GM19438 (cell line): ENCODE measurements around the gene SUDS3.
"Not testable (repeated sequence)": the region's sequence is repeated elsewhere in the genome, so short reads cannot be mapped to it uniquely, and the experiment has no call there.

ENCODE experiments used
- ATAC-seq: cut with Tn5 transposase; IDR thresholded peaks from one replicate; pipeline ENCODE4 v1.9.1; 2021; ENCODE audit warnings: low read depth; ENCODE audit not compliant: unreplicated experiment

The SUDS3 gene

DNA sequence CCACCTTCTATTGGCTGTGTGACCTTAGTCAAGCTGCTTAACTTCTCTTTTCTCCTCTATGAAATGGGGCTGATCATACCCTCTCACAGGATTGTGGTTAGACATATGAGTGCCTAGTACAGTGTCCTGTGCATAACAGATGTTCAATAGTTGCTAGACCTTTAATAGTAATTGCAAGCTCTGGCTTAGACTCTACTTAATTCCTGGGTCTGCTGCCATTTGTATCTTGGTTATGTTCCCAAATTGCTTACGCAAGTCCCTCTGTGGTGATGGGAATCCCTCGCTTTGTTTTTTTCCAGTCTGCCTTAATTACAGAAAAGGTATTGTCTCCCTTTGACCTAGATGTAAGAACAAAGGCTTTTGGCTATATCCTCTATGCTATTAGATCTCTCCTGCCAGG lies 15.1 kb downstream of the SUDS3 start:
- no peak for ATAC-seq

DNA sequence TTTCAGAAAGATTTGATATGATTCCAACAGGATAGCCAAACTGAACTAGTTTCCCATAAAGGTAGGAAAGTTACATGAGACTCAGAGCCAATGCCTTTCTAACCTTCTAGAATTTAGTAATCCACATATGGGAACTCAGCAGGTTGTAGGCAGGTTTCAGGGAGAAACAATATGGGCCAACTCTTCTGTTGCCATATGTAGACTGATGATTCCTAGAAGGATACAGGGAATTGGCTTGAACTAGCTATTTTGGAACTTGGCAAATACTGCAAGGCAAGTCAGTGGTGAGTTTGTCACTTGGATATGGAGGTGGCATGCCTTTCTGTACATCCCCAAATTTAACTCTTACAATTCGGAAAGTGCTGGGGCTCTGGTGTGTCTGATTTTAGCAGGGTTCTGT lies 15.5 kb downstream of the SUDS3 start:
- no peak for ATAC-seq

- ATAC-seq, result no peak
Measured at GRCh38 chr12:118397708-118398440, 21.5 kb downstream of the SUDS3 start.

- no peak for ATAC-seq
Measured at GRCh38 chr12:118398524-118398923, 22.2 kb downstream of the SUDS3 start.

- no peak for ATAC-seq
Measured at GRCh38 chr12:118398940-118399339, 22.6 kb downstream of the SUDS3 start.

- no peak for ATAC-seq
Measured at GRCh38 chr12:118402251-118402650, 25.9 kb downstream of the SUDS3 start.

DNA sequence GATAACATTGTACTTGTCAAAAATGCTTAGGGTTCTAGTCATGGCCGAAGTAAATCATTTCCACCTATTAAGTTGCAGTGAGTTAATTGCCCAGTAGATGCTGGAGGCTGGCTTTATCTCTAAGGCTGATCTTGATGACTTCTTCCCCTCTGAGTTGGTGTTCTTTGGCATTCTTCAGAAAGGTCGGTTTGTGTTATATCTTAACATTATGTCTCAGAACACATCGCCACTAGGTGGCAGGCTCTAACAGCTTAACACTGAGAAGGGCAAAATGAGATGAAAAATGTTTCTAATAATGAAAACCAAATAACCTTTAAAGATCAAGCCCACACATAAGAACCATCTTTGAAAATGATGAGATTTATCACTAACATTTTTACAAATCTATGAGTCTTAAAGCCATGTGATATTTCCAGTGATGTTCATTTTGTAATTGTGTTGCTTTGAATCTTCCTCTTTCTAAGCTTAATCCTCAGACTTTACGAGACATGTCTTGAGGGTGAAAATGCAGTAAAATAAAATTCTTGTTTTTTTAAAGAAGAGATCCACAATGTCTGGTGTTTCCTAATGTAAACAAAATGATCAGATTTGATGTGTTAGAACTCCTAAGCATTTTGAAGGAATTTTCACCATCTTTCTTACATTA lies 28.6 kb downstream of the SUDS3 start:
- no peak for ATAC-seq

DNA sequence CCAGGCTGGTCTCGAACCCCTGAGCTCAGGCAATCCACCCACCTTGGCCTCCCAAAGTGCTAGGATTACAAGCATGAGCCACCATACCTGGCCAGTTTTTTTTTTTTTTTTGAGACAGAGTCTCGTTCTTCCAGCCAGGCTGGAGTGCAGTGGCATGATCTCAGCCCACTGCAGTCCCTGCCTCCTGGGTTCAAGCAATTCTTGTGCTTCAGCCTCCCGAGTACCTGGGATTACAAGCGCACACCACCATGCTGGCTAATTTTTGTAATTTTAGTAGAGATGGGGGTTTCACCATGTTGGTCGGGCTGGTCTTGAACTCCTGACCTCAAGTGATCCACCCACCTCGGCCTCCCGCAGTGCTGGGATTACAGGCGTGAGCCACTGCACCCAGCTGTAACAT lies 31.9 kb downstream of the SUDS3 start:
- not testable (repeated sequence) for ATAC-seq

- ATAC-seq, result no peak
Measured at GRCh38 chr12:118409834-118410233, 33.5 kb downstream of the SUDS3 start.

DNA sequence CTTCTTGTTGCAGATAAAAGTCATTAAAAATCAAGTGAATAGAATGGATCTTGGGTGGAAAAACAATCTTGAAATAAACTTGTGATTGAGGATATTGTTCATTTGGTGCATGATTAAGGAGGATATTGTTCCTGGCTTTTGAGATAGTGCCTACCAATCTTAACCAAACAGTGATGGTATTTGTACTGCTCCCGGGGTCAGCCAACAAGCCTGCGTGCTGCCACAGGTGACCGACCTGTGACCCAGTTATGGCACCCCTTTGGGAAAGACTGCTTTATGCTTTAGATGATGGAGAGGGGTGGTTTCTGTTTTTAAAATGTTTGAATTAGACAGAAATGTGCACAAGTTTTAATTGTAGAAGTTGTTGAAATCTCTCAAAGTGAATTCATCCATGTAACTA lies 41.6 kb downstream of the SUDS3 start:
- ATAC-seq, result no peak

DNA sequence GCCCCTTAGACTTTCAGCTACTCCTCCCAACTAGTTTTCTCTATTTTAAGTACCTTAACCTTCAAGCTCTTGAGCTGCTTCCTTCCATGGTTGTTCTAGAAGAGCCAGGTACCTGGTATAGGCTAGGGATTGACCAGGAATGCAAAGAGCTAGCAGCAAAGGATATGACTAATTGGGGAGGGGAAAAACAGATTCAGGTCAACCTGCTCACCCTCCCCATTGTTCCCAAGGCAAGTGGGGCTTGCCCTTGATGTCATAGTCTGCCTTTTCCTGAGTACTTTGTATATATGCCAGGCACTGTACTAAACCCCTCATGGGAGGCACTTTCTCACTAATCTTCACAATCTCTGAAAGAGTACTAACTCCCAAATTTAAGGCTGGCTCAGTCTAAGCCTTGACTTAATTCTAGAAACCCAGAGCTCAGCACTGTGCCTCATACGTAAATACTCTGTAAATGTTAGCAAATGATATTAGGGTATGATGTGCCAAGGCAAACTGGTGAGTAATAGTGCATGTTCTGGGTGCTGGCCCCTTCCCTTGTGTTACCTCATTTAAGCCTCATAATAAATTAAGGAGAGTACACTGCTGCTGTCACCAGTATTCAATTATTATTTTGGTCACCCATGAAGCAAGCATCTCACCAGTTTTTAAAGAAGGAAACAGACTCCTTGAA lies 42.2 kb downstream of the SUDS3 start:
- no peak for ATAC-seq

GRCh38 chr12:118420673-118421072 lies 44.3 kb downstream of the SUDS3 start:
- no peak for ATAC-seq

GRCh38 chr12:118424884-118425283 lies 48.5 kb downstream of the SUDS3 start:
- ATAC-seq, result no peak

GRCh38 chr12:118425364-118425763 lies 49.0 kb downstream of the SUDS3 start:
- no peak for ATAC-seq

DNA sequence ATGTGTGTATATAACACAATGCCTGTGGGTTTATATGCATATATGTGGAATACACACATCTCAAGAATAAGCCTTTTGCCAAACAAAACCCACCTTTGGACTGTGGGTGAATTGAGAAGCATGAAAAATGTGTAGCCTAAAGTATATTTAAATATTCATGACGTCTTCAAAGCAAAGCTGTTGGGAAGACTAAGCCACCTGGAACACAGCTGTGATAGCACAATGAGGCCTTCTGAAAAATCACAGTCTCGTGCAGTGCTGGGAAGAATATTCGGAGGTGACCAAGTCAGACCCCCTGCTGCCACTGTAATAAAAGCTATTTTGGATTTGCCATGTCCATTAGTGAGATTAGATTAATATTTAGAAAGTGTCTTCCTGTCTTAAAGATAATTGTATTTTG lies 51.5 kb downstream of the SUDS3 start:
- ATAC-seq, result no peak

DNA sequence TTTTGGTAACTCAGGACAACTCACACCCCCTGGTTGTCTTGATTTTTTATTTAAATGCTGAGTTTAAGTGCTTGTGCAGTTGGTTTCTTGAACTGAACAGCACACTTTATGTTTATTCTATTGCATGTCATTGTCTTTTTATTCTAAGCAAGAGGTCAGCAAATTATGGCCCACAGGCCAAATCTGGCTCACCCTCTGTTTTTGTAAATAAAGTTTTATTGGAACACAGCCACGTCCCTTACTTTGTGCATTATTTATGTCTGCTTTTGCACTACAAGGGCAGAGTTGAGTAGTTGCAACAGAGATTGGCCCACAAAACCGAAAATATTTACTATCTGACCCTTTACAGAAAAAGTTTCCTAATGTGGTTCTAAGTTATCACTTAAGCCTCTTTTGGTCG lies 52.3 kb downstream of the SUDS3 start:
- ATAC-seq, result no peak

DNA sequence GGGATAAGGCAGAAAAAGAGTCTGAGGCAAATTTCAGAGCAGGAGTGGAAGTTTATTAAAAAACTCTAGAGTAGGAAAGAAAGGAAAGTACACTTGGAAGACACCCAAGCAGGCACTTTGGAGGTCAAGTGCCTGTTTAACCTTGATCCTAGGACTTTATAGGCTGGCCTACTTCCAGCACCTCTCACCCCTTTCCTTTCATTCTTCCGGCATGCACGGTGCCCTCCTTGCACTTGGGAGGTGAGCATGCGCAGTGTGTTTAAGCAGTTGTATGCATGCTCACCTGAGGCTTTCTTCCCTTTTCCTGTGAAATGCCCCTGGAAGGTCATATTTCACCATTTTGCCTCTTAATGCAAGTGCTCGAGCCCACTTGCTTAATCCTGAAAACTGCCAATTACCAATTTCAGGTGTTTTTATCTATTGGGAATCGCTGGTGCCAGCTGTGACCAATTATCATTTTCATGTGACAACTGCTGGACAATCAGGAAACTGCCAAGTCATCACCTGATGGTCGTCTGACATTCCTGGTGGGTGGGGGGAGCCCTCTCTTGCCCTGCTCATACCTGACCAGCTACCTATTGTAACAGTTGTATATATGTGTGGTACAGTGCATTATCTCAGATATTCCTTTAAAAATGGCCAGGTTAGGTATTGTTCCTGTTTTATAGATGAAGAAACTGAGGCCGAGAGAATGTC lies 53.5 kb downstream of the SUDS3 start:
- no peak for ATAC-seq

DNA sequence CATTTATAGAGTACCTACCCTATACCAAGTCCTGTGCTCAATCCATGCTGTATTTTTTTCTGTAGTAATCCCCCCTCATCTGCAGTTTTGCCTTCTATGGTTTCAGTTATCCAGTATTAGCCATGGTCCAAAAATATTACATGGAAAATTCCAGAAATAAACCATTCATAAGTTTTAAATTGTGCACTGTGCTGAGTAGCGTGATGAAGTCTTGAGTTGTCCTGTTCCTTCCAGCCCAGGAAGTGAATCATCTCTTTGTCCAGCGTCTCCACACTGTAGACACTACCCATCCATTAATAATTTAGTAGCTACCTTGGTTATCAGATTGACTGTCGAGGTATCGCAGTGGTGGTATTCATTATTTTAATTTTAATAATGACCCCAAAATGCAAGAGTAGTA lies 54.2 kb downstream of the SUDS3 start:
- ATAC-seq, result no peak

DNA sequence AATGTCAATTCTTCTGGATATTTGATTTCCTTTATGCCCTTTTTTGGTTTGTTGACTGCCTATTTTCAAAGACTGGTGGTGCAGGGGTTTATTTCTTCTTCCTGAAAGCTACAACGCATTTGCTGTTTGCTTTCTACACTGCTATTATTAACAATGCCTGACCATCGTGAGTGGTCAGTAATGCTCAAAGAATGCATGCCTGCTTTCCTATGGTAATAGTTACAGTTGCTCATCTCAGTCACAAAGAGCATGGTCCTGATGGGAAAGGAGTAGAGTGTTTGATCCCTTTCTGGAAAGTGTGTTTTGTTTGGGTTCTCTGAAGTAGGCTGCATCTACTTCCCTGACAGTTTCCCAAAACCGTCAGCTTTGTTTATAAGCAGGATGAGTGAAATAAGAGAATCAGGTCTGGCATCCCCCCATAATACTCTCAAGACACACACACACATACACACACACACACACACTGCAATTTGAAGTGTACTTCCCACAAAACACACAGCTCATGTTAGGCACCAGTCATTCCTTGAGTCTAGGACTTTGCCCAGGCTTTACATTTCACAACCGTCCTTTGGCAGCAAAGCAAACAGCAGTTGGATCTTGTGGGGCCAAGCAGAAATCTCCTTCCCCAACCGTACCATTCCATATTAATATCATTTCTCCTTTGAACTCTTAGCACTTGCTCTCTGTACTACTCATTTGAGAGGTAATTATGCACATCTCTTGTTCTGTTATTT lies 56.6 kb downstream of the SUDS3 start:
- ATAC-seq, result no peak

DNA sequence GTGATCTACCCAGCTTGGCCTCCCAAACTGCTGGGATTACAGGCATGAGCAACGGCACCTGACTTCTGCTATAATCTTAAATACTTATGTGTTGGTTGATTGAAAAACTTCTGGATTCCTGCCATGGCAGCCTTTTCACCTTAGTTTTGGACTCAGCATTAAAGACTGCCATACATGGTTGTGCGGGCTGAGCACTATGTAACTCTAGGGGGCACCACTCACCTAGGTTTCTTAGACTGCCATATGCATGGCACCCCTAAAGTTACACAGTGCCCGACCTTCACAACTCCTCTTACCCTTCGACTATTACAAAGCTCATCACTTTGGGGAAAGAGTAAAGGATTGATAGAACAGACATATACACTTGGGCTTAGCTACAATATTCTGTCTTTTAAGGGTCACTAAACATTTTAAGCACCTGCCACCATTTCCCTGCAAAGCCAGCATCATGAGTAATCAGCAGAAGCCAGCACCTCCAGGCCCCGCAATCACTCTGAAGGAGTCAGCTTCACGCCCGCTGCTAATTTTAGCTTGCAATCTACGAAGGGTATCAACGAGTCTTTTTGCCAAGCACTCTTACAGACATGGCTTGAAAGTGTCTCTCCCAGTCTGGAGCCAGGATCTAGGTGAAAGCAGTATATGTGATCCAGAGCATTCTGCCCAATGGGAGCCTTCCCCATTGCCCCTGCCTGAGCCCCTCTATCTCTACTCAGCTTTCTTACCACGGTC lies 59.8 kb downstream of the SUDS3 start:
- no peak for ATAC-seq
